HepG2 (cell line): Measurements from ENCODE around the gene OGA. TPM values are rescaled to one million over a fixed set of nuclear protein-coding genes. Genes with fewer than 3 reads are reported as not detected.

ENCODE experiments used
- AGO1 ChIP-seq: fragments of 200-400 bp; formaldehyde crosslinking; IDR thresholded peaks from 2 replicates; pipeline ENCODE4 v1.6.1; 2017; ENCODE audit warnings: mild to moderate bottlenecking, low read depth, low read length, moderate library complexity; ENCODE audit not compliant: poor library complexity, severe bottlenecking
- AKAP8 ChIP-seq: sonication (generic); formaldehyde crosslinking; IDR thresholded peaks from 2 replicates; pipeline ENCODE4 v1.5.1; 2020; ENCODE audit warnings: mild to moderate bottlenecking, missing genetic modification reagents
- DNMT1 ChIP-seq: sonication (generic); formaldehyde crosslinking; IDR thresholded peaks from 2 replicates; pipeline ENCODE4 v1.5.1; 2020; ENCODE audit warnings: mild to moderate bottlenecking, missing genetic modification reagents
- DNMT3B ChIP-seq: conservative IDR thresholded peaks from 2 replicates; pipeline ENCODE4 v1.6.1; 2016; ENCODE audit warnings: missing biosample characterization, control low read depth
- GFI1 ChIP-seq: sonication (generic); formaldehyde crosslinking; IDR thresholded peaks from 2 replicates; pipeline ENCODE4 v1.5.0; 2020; ENCODE audit warnings: missing genetic modification reagents, mild to moderate bottlenecking, borderline replicate concordance
- HMGA1 ChIP-seq: sonication (generic); formaldehyde crosslinking; conservative IDR thresholded peaks from 2 replicates; pipeline ENCODE4 v1.4.0; 2020; ENCODE audit warnings: missing genetic modification reagents
- JUN ChIP-seq: sonication (generic); formaldehyde crosslinking; IDR thresholded peaks from 2 replicates; pipeline ENCODE4 v1.4.0; 2020; ENCODE audit warnings: mild to moderate bottlenecking, missing genetic modification reagents
- MEIS1 ChIP-seq: sonication (generic); formaldehyde crosslinking; IDR thresholded peaks from 2 replicates; pipeline ENCODE4 v1.9.0; 2021; ENCODE audit warnings: mild to moderate bottlenecking, missing genetic modification reagents, moderate library complexity, borderline replicate concordance
- MYNN ChIP-seq: sonication (generic); formaldehyde crosslinking; IDR thresholded peaks from 2 replicates; pipeline ENCODE4 v1.4.0; 2020; ENCODE audit warnings: mild to moderate bottlenecking, low read depth, missing genetic modification reagents
- NFE2L1 ChIP-seq: sonication (generic); formaldehyde crosslinking; IDR thresholded peaks from 2 replicates; pipeline ENCODE4 v1.4.0; 2020; ENCODE audit warnings: missing genetic modification reagents, mild to moderate bottlenecking, borderline replicate concordance
- PCBP2 ChIP-seq: fragments of 200-400 bp; formaldehyde crosslinking; optimal IDR thresholded peaks from 2 replicates; pipeline ENCODE3; 2018; ENCODE audit warnings: low read length, low read depth; ENCODE audit not compliant: poor library complexity, severe bottlenecking
- PPARG ChIP-seq: conservative IDR thresholded peaks from 2 replicates; pipeline ENCODE4 v1.6.1; 2016; ENCODE audit warnings: missing biosample characterization, missing genetic modification reagents
- RAD21 ChIP-seq: fragments of 450-650 bp; formaldehyde crosslinking; IDR thresholded peaks from 2 replicates; pipeline ENCODE4 v1.5.0; 2020; ENCODE audit warnings: mild to moderate bottlenecking
- RARG ChIP-seq: sonication (generic); formaldehyde crosslinking; IDR thresholded peaks from 2 replicates; pipeline ENCODE4 v1.4.0; 2020; ENCODE audit warnings: low read depth, mild to moderate bottlenecking, missing genetic modification reagents
- SATB2 ChIP-seq: sonication (generic); formaldehyde crosslinking; IDR thresholded peaks from 2 replicates; pipeline ENCODE4 v1.5.0; 2020; ENCODE audit warnings: missing genetic modification reagents
- TAF1 ChIP-seq: sonication (generic); formaldehyde crosslinking; IDR thresholded peaks from 2 replicates; pipeline ENCODE4 v1.4.0; 2020; ENCODE audit warnings: missing genetic modification reagents
- TSC22D2 ChIP-seq: sonication (generic); formaldehyde crosslinking; IDR thresholded peaks from 2 replicates; pipeline ENCODE4 v1.5.1; 2020; ENCODE audit warnings: missing genetic modification reagents, mild to moderate bottlenecking, borderline replicate concordance
- ZNF317 ChIP-seq: sonication (generic); formaldehyde crosslinking; IDR thresholded peaks from 2 replicates; pipeline ENCODE4 v1.5.0; 2020; ENCODE audit warnings: mild to moderate bottlenecking, missing genetic modification reagents
- ZNF496 ChIP-seq: sonication (generic); formaldehyde crosslinking; IDR thresholded peaks from 2 replicates; pipeline ENCODE4 v1.8.1; 2023; ENCODE audit warnings: mild to moderate bottlenecking, moderate library complexity, missing genetic modification reagents; ENCODE audit not compliant: insufficient replicate concordance
- ZNF761 ChIP-seq: sonication (generic); formaldehyde crosslinking; conservative IDR thresholded peaks from 2 replicates; pipeline ENCODE4 v1.4.0; 2020; ENCODE audit warnings: mild to moderate bottlenecking, missing genetic modification reagents
- polyA plus RNA-seq, 8 experiments: library from polyadenylated mRNA; depleted of rRNA in 3 of 8; stranded (reverse) in 7 of 8; unstranded in 1 of 8; fragments of >200 nt; fragmentation: Illumina TruSeq in 4 of 8; extraction: Trizol in 4 of 8; gene quantifications; 2 replicates each; pipeline versions ENCODE4 v1.2.1 to v1.2.3, GENCODE V29; 2011 to 2016; ENCODE audit warnings: low read depth in 4 of 8, missing spikeins in 1 of 8, mixed read lengths in 1 of 8; ENCODE audit not compliant: insufficient read depth in 1 of 8
- total RNA-seq, 5 experiments: library from RNA; depleted of rRNA; stranded (reverse); fragments of >200 nt; fragmentation: Illumina TruSeq; extraction: Trizol; gene quantifications; 2 replicates each; pipeline ENCODE4 v1.2.3, GENCODE V29; 2016; ENCODE audit warnings: low read depth in 1 of 5
- TF ChIP-seq, protein P1 (sequence below): IDR thresholded peaks from 2 replicates; pipeline ENCODE4 v1.6.1; 2018; ENCODE audit warnings: missing genetic modification reagents
- TF ChIP-seq, protein P2 (sequence below): sonication (generic); formaldehyde crosslinking; IDR thresholded peaks from 2 replicates; pipeline ENCODE4 v1.5.0; 2020; ENCODE audit warnings: missing genetic modification reagents
- TF ChIP-seq, protein P3 (sequence below): sonication (generic); formaldehyde crosslinking; IDR thresholded peaks from 2 replicates; pipeline ENCODE4 v1.4.0; 2020; ENCODE audit warnings: missing genetic modification reagents

OGA gene
- total and polyA plus RNA-seq, 2 of the 13 experiments (the other 11 are each of a cell fraction or from before 2014, with no cell fraction given): 33.2 to 39.8 TPM

DNA sequence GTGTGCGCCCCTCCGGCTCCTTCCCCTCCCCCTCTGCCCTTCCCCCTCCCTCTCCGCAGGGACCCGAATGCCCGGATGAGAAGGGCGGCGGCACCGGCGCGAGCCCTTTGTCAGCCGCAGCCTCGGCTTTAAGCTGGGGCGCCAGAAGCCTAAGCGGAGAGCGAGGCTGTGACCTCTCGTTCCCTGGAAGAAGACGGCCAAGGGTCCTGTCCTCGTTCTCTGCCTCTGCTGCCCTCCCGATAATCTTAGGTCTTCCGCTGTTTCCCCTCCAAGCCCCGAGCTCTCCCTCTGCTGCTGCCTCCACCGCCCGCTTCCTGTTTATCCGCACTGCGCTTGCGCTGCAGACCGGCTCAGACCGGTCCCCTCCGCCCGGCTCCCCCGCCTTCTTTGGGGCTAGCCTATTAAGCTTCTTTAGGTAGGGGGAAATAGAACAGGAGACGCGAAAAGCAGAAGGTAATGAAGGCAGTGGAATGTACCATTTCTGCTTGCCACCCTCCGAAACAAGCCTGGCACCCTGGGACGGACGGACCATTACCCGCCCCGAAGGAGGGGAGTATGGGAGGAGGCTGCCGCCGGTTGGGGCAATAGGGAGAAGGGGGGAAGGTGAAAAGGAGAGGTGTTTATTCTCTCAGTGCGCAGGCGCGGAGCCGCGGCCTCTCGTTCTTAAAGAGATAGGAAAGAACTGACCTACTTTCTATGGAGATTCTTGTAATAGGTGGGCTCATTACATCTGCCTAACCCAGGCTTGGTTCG, at the start of gene OGA (continued):
- TF ChIP-seq JUN (CRISPR knock-in tag) (no peak), MEIS1 (peak; percentile 14; the same call in 1 of the 2 replicates), PCBP2 (no peak), ZNF761 (0 out of 2 replicates have a peak, but pooled peaks have one; percentile 45), ZNF317 (CRISPR knock-in tag) (peak; percentile 8; the same call in 1 of the 2 replicates), RAD21 (CRISPR knock-in tag) (peak; percentile 23; the same call in 1 of the 2 replicates), MYNN (CRISPR knock-in tag) (no peak), PPARG (no peak), SATB2 (CRISPR knock-in tag) (no peak), GFI1 (peak; percentile 14; the same call in 1 of the 2 replicates), AGO1 (no peak), AKAP8 (CRISPR knock-in tag) (no peak; the same call in 1 of the 2 replicates), TSC22D2 (CRISPR knock-in tag) (no peak), NFE2L1 (no peak), DNMT1 (0 out of 2 replicates have a peak, but pooled peaks have one; percentile 28), RARG (no peak), DNMT3B (CRISPR knock-in tag) (no peak), ZNF496 (CRISPR knock-in tag) (no peak), TAF1 (CRISPR knock-in tag) (peak; percentile 94), HMGA1 (CRISPR knock-in tag) (no peak)
- TF ChIP-seq, protein P1, sequence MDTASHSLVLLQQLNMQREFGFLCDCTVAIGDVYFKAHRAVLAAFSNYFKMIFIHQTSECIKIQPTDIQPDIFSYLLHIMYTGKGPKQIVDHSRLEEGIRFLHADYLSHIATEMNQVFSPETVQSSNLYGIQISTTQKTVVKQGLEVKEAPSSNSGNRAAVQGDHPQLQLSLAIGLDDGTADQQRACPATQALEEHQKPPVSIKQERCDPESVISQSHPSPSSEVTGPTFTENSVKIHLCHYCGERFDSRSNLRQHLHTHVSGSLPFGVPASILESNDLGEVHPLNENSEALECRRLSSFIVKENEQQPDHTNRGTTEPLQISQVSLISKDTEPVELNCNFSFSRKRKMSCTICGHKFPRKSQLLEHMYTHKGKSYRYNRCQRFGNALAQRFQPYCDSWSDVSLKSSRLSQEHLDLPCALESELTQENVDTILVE (CRISPR knock-in tag): no peak; the same call in 1 of the 2 replicates
- TF ChIP-seq, protein P2, sequence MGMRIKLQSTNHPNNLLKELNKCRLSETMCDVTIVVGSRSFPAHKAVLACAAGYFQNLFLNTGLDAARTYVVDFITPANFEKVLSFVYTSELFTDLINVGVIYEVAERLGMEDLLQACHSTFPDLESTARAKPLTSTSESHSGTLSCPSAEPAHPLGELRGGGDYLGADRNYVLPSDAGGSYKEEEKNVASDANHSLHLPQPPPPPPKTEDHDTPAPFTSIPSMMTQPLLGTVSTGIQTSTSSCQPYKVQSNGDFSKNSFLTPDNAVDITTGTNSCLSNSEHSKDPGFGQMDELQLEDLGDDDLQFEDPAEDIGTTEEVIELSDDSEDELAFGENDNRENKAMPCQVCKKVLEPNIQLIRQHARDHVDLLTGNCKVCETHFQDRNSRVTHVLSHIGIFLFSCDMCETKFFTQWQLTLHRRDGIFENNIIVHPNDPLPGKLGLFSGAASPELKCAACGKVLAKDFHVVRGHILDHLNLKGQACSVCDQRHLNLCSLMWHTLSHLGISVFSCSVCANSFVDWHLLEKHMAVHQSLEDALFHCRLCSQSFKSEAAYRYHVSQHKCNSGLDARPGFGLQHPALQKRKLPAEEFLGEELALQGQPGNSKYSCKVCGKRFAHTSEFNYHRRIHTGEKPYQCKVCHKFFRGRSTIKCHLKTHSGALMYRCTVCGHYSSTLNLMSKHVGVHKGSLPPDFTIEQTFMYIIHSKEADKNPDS (CRISPR knock-in tag): peak; percentile 27; the same call in 1 of the 2 replicates
- TF ChIP-seq, protein P3, sequence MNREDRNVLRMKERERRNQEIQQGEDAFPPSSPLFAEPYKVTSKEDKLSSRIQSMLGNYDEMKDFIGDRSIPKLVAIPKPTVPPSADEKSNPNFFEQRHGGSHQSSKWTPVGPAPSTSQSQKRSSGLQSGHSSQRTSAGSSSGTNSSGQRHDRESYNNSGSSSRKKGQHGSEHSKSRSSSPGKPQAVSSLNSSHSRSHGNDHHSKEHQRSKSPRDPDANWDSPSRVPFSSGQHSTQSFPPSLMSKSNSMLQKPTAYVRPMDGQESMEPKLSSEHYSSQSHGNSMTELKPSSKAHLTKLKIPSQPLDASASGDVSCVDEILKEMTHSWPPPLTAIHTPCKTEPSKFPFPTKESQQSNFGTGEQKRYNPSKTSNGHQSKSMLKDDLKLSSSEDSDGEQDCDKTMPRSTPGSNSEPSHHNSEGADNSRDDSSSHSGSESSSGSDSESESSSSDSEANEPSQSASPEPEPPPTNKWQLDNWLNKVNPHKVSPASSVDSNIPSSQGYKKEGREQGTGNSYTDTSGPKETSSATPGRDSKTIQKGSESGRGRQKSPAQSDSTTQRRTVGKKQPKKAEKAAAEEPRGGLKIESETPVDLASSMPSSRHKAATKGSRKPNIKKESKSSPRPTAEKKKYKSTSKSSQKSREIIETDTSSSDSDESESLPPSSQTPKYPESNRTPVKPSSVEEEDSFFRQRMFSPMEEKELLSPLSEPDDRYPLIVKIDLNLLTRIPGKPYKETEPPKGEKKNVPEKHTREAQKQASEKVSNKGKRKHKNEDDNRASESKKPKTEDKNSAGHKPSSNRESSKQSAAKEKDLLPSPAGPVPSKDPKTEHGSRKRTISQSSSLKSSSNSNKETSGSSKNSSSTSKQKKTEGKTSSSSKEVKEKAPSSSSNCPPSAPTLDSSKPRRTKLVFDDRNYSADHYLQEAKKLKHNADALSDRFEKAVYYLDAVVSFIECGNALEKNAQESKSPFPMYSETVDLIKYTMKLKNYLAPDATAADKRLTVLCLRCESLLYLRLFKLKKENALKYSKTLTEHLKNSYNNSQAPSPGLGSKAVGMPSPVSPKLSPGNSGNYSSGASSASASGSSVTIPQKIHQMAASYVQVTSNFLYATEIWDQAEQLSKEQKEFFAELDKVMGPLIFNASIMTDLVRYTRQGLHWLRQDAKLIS (CRISPR knock-in tag): no peak; the same call in 1 of the 2 replicates
